ENCODE data around the gene NEDD8.

- TF ChIP-seq, protein P1, sequence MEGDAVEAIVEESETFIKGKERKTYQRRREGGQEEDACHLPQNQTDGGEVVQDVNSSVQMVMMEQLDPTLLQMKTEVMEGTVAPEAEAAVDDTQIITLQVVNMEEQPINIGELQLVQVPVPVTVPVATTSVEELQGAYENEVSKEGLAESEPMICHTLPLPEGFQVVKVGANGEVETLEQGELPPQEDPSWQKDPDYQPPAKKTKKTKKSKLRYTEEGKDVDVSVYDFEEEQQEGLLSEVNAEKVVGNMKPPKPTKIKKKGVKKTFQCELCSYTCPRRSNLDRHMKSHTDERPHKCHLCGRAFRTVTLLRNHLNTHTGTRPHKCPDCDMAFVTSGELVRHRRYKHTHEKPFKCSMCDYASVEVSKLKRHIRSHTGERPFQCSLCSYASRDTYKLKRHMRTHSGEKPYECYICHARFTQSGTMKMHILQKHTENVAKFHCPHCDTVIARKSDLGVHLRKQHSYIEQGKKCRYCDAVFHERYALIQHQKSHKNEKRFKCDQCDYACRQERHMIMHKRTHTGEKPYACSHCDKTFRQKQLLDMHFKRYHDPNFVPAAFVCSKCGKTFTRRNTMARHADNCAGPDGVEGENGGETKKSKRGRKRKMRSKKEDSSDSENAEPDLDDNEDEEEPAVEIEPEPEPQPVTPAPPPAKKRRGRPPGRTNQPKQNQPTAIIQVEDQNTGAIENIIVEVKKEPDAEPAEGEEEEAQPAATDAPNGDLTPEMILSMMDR (IDR thresholded peaks at IDR 0.05), result no peak
- no peak for TF ChIP-seq POLR2A (IDR thresholded peaks at IDR 0.05)
These were observed 23.3 kb upstream of the NEDD8 start for GRCh38 chr14:24255438-24255837.
